Measurements from ENCODE around the gene TRPM5.

Gene TRPM5

GRCh38 chr11:2468363-2469235, 24.3 kb upstream of the TRPM5 start:
- no peak for DNase-seq

GRCh38 chr11:2467695-2468055, 23.4 kb upstream of the TRPM5 start:
- no peak for DNase-seq

GRCh38 chr11:2466869-2467694, 22.8 kb upstream of the TRPM5 start:
- no peak for DNase-seq

- no peak for DNase-seq
Observed at GRCh38 chr11:2466069-2466801, 21.9 kb upstream of the TRPM5 start.

GRCh38 chr11:2465202-2466068, 21.1 kb upstream of the TRPM5 start:
- no peak for DNase-seq

- DNase-seq = no peak
Observed at GRCh38 chr11:2464451-2465165, 20.3 kb upstream of the TRPM5 start.

- no peak for DNase-seq
Observed at GRCh38 chr11:2463766-2464277, 19.5 kb upstream of the TRPM5 start.

- no peak for DNase-seq
Observed at GRCh38 chr11:2462986-2463765, 18.9 kb upstream of the TRPM5 start.

- no peak for DNase-seq
Observed at GRCh38 chr11:2462543-2462985, 18.2 kb upstream of the TRPM5 start.

- DNase-seq = no peak
Observed at GRCh38 chr11:2461956-2462542, 17.7 kb upstream of the TRPM5 start.

GRCh38 chr11:2461253-2461955, 17.1 kb upstream of the TRPM5 start:
- DNase-seq = no peak

GRCh38 chr11:2460540-2461252, 16.4 kb upstream of the TRPM5 start:
- DNase-seq = no peak

GRCh38 chr11:2459796-2460531, 15.7 kb upstream of the TRPM5 start:
- DNase-seq = no peak

- DNase-seq = no peak
Observed at GRCh38 chr11:2459016-2459725, 14.9 kb upstream of the TRPM5 start.

- DNase-seq = no peak
Observed at GRCh38 chr11:2458321-2458720, 14.0 kb upstream of the TRPM5 start.

GRCh38 chr11:2453436-2453835, 9.1 kb upstream of the TRPM5 start:
- DNase-seq = no peak

- peak; percentile 24 for DNase-seq
Observed at GRCh38 chr11:2452321-2453012, 8.2 kb upstream of the TRPM5 start.
